ENCODE results near the gene CBR1.

DNA sequence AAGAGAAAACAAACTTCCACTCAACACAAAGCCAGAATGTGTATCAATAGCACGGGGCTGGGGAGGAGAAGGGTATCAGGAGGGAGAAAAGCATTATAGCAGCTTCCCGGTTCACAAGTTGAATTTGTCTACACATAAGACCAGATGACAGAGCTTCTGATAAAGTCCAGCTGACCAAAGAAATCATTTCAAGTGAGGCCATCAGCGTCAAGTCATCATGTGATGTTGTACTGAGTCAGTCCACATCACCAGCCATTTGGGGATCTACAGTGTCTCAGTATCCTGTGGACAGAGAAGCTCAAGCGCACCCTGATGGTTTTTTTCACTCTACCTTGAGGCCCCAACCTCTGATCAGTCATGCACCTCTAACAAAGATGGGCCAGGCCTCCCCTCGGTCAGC is 42.5 kb upstream of the CBR1 start:
- TF ChIP-seq, protein P1, sequence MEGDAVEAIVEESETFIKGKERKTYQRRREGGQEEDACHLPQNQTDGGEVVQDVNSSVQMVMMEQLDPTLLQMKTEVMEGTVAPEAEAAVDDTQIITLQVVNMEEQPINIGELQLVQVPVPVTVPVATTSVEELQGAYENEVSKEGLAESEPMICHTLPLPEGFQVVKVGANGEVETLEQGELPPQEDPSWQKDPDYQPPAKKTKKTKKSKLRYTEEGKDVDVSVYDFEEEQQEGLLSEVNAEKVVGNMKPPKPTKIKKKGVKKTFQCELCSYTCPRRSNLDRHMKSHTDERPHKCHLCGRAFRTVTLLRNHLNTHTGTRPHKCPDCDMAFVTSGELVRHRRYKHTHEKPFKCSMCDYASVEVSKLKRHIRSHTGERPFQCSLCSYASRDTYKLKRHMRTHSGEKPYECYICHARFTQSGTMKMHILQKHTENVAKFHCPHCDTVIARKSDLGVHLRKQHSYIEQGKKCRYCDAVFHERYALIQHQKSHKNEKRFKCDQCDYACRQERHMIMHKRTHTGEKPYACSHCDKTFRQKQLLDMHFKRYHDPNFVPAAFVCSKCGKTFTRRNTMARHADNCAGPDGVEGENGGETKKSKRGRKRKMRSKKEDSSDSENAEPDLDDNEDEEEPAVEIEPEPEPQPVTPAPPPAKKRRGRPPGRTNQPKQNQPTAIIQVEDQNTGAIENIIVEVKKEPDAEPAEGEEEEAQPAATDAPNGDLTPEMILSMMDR (IDR thresholded peaks at IDR 0.05; ENCODE audit: low read depth, low read length, poor library complexity, severe bottlenecking) = no peak
- TF ChIP-seq EZH2phosphoT487 (IDR thresholded peaks at IDR 0.05; ENCODE audit: borderline replicate concordance, low read length) = no peak
